Measurements from ENCODE around the gene AR.

Gene AR, protein sequence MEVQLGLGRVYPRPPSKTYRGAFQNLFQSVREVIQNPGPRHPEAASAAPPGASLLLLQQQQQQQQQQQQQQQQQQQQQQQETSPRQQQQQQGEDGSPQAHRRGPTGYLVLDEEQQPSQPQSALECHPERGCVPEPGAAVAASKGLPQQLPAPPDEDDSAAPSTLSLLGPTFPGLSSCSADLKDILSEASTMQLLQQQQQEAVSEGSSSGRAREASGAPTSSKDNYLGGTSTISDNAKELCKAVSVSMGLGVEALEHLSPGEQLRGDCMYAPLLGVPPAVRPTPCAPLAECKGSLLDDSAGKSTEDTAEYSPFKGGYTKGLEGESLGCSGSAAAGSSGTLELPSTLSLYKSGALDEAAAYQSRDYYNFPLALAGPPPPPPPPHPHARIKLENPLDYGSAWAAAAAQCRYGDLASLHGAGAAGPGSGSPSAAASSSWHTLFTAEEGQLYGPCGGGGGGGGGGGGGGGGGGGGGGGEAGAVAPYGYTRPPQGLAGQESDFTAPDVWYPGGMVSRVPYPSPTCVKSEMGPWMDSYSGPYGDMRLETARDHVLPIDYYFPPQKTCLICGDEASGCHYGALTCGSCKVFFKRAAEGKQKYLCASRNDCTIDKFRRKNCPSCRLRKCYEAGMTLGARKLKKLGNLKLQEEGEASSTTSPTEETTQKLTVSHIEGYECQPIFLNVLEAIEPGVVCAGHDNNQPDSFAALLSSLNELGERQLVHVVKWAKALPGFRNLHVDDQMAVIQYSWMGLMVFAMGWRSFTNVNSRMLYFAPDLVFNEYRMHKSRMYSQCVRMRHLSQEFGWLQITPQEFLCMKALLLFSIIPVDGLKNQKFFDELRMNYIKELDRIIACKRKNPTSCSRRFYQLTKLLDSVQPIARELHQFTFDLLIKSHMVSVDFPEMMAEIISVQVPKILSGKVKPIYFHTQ

GRCh38 chrX:67543818-67544217, at the start of gene AR:
AR (plus strand) TSS chrX:67544021; CDS start chrX:67545147, 1,126 bp downstream.
- DNase-seq: no peak

DNA sequence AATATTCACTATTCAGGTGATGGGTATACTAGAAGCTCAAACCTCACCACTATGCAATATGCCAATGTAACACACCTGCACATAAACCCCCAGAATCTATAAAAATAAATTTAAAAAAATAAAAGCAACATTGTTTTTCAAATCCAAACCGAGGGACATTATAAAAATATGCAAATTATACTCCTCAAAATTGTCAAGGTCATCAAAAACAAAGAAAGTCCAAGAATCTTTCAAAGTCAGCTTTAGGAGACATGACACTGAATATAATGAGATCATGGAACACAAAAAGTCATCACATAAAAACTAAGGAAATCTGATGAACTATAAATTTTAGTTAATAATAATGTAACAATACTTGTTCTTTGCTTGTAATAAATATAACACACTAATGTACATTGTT, 43.2 kb upstream of the AR start:
- DNase-seq: no peak

DNA sequence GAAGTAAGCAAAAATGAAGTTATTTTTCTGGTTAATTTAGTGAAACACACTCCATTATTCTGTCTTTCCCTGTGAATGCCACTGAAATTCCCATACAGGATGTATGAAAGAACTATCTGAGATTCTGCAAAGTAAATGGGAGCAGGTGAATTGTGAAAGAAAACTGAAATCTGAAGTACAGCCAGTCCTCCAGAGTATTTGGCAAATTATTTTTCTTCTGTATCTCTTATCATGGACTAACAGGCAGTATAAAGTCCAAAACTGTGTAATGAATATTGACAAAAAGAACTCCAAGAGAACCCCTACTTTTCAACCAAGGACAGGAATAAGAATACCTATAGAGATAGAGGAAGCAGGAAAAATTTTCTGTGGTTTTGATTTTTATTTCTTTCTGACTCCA, 40.8 kb upstream of the AR start:
- DNase-seq: no peak

DNA sequence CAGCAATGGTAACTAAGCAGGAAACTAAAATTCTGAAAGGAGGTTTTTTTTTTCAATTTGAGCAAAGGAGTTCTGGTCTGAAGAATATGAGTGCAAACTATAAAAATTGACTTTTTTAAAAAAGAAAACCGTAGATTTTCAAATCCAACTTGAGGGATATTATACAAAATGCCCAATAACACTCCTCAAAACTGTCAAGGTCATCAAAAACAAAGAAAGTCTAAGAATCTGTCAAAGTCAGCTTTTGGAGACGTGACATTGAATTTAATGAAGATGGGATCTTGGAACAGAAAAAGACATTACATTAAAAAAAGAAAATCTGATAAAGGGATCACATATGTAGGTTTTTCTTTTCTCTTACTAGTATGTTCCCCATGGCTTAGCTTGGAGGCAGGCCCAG, 40.4 kb upstream of the AR start:
- DNase-seq: no peak

GRCh38 chrX:67520671-67521070, 23.1 kb upstream of the AR start:
- no peak for DNase-seq

- DNase-seq: no peak
Observed at GRCh38 chrX:67523002-67523681, 20.7 kb upstream of the AR start.

- DNase-seq: no peak
Observed at GRCh38 chrX:67523932-67524331, 19.9 kb upstream of the AR start.

DNA sequence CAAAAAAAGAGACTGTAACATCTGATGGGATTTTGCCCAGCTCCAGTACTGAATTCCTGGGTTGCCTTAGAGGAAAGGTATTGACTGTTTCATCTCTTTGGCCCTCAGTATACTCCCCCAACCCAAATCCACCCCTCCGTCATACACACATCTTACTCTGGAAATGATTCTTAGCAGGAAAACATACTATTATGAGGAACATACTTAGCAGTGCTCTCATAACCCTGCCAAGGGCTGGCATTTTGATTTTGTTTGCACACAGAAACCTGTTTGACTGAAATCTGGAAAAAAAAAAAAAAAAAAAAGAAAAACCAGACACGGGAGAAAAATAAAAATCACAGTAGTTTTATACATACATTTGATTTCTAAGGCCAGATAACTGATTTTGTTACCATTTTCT, 19.4 kb upstream of the AR start:
- DNase-seq: no peak

- no peak for DNase-seq
Observed at GRCh38 chrX:67524950-67525691, 18.7 kb upstream of the AR start.

- no peak for DNase-seq
Observed at GRCh38 chrX:67536564-67536963, 7.3 kb upstream of the AR start.

GRCh38 chrX:67538383-67538782, 5.4 kb upstream of the AR start:
- DNase-seq: no peak

DNA sequence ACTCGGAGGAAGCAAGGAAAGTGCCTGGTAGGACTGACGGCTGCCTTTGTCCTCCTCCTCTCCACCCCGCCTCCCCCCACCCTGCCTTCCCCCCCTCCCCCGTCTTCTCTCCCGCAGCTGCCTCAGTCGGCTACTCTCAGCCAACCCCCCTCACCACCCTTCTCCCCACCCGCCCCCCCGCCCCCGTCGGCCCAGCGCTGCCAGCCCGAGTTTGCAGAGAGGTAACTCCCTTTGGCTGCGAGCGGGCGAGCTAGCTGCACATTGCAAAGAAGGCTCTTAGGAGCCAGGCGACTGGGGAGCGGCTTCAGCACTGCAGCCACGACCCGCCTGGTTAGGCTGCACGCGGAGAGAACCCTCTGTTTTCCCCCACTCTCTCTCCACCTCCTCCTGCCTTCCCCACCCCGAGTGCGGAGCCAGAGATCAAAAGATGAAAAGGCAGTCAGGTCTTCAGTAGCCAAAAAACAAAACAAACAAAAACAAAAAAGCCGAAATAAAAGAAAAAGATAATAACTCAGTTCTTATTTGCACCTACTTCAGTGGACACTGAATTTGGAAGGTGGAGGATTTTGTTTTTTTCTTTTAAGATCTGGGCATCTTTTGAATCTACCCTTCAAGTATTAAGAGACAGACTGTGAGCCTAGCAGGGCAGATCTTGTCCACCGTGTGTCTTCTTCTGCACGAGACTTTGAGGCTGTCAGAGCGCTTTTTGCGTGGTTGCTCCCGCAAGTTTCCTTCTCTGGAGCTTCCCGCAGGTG, 637 bp downstream of the AR start:
- no peak for DNase-seq

DNA sequence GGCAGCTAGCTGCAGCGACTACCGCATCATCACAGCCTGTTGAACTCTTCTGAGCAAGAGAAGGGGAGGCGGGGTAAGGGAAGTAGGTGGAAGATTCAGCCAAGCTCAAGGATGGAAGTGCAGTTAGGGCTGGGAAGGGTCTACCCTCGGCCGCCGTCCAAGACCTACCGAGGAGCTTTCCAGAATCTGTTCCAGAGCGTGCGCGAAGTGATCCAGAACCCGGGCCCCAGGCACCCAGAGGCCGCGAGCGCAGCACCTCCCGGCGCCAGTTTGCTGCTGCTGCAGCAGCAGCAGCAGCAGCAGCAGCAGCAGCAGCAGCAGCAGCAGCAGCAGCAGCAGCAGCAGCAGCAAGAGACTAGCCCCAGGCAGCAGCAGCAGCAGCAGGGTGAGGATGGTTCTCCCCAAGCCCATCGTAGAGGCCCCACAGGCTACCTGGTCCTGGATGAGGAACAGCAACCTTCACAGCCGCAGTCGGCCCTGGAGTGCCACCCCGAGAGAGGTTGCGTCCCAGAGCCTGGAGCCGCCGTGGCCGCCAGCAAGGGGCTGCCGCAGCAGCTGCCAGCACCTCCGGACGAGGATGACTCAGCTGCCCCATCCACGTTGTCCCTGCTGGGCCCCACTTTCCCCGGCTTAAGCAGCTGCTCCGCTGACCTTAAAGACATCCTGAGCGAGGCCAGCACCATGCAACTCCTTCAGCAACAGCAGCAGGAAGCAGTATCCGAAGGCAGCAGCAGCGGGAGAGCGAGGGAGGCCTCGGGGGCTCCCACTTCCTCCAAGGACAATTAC, 1.4 kb downstream of the AR start:
- DNase-seq: no peak

DNA sequence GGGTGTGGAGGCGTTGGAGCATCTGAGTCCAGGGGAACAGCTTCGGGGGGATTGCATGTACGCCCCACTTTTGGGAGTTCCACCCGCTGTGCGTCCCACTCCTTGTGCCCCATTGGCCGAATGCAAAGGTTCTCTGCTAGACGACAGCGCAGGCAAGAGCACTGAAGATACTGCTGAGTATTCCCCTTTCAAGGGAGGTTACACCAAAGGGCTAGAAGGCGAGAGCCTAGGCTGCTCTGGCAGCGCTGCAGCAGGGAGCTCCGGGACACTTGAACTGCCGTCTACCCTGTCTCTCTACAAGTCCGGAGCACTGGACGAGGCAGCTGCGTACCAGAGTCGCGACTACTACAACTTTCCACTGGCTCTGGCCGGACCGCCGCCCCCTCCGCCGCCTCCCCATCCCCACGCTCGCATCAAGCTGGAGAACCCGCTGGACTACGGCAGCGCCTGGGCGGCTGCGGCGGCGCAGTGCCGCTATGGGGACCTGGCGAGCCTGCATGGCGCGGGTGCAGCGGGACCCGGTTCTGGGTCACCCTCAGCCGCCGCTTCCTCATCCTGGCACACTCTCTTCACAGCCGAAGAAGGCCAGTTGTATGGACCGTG, 2.2 kb downstream of the AR start:
- no peak for DNase-seq

DNA sequence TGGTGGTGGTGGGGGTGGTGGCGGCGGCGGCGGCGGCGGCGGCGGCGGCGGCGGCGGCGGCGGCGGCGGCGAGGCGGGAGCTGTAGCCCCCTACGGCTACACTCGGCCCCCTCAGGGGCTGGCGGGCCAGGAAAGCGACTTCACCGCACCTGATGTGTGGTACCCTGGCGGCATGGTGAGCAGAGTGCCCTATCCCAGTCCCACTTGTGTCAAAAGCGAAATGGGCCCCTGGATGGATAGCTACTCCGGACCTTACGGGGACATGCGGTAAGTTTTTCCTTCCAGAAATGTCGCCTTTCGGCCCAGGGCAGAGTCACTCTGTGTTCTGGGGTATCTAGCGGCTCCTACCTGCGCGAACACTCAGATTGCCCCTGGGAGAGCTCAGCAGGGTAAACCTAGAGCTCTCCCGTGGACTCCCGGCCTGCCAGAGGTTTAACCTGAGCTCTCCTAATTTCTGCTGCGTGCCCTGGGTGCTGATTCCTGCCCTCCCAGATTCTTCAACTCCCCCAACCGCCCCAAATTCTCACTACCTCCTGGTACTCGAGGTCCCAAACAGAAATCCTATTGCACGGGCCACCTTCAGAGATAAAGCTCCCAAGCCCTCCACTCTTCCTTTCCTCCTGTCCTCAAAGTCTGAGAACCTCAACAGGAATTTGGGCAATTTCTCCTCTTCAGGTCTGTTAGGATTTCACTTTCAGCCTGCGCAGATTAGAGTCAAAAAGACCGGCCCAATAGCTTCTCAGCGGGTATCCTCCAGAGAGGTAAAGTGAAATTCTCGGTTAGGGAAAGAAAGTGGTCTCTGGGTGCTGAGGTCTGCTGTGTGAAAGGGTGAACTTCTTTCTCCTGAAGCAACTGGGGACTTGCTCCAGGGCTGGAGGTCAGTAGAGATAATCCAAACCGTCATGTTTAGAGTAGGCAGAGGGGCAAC, 2.9 kb downstream of the AR start:
- no peak for DNase-seq

GRCh38 chrX:67555578-67556203, 11.9 kb downstream of the AR start:
- no peak for DNase-seq

- no peak for DNase-seq
Observed at GRCh38 chrX:67558267-67558666, 14.4 kb downstream of the AR start.

DNA sequence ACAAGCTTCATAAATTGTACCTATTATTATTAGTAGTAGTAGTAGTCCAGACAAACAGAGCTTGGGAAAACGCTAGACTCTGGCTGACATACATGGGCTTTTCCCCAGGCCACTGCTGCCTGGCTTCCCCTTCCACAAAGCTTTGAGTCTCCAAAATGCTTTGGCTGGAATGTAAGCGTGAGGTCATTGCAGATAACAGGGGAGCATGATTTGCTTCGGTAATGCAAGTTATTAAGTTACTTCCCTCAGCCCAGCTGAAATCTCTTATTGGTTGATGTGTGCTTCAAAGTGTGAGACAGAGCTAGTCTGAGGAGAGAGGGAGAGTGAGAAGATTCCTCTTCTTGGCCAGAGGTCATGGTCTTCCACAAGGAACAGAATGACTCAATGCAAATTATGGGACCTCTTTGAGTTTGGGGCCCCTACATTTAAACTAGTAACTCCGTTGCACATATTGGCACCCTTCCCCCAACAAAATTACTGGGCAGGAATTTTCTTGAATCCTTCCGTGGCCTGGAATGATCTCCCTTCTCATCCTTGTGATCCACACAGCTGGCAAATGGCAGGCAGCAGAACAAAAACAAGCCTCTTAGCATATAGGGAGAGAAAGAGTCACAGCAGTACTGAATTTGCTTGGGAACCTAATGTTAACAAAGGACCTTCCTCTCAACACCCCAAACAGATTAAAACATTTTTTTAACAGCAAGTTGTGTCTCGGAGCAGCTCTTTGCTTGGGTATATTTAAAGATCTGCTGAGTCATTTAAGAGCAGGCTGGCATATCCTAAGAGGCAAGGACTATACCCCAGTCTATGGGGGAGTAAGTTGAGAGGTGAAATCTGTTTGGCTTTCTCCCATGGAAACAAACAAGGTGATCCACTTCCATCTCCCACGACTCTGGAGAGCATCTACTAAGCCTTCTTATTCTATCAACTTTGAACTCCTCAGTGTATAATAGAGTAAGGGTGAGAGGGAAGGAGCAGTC, 19.9 kb downstream of the AR start:
- DNase-seq: no peak
